Astrocyte of the spinal cord (primary cell): Measurements from ENCODE around the gene VPS25.

Source experiments
- DNase-seq: peaks from one replicate; pipeline ENCODE4 v3.0.0; 2011; ENCODE audit warnings: low read depth, low spot score
- H3K4me3 ChIP-seq: 2 replicates; pipeline ENCODE4 v1.5.1; 2011; ENCODE audit warnings: low read depth, mild to moderate bottlenecking, low read length, moderate library complexity
- CTCF ChIP-seq: IDR thresholded peaks from 2 replicates; pipeline ENCODE4 v1.5.1; 2012; ENCODE audit warnings: low read depth, mild to moderate bottlenecking, low read length, inconsistent platforms
- in situ Hi-C: cut with HindIII; loops from 2 replicates; pipeline ENCODE4 v1.10.0; 2017; ENCODE audit warnings: low sequenced_read_pairs

Gene VPS25

GRCh38 chr17:42772945-42773289, 332 bp upstream of the VPS25 start:
- in situ Hi-C loops: no loop called here
- no peak for TF ChIP-seq CTCF
- no peak for DNase-seq
- H3K4me3 ChIP-seq: peak overlapping the region; percentile 83

GRCh38 chr17:42774066-42774745, 957 bp downstream of the VPS25 start:
- peak overlapping the region; percentile 83 for H3K4me3 ChIP-seq
- in situ Hi-C loops: no loop called here
- TF ChIP-seq CTCF: no peak
- DNase-seq: peak; percentile 45

GRCh38 chr17:42775534-42776098, 2.4 kb downstream of the VPS25 start:
- TF ChIP-seq CTCF: peak; percentile 33
- in situ Hi-C loops: no loop called here
- DNase-seq: peak; percentile 86
- no peak overlapping the region for H3K4me3 ChIP-seq

GRCh38 chr17:42778570-42778969, 5.3 kb downstream of the VPS25 start:
- no peak for TF ChIP-seq CTCF
- no peak for DNase-seq
- no peak overlapping the region for H3K4me3 ChIP-seq
- in situ Hi-C loops: no loop called here

- no peak for TF ChIP-seq CTCF
- no peak overlapping the region for H3K4me3 ChIP-seq
- in situ Hi-C loops: no loop called here
- DNase-seq: no peak
Observed at GRCh38 chr17:42779304-42779935, 6.2 kb downstream of the VPS25 start.

GRCh38 chr17:42779936-42780850, 6.9 kb downstream of the VPS25 start, which contains the start of gene WNK4:
WNK4 (plus strand) TSS chr17:42780610; CDS start chr17:42780699, 89 bp downstream.
- in situ Hi-C loops: no loop called here
- peak; percentile 43 for DNase-seq
- H3K4me3 ChIP-seq: peak within 1 kb of the TSS; percentile 70
- TF ChIP-seq CTCF: no peak
